Measurements from ENCODE around the gene PRELID3B. TPM values are rescaled to one million over a fixed set of nuclear protein-coding genes. Genes with fewer than 3 reads are reported as not detected.

Gene PRELID3B
- total RNA-seq, 1 donor from 2014 or later: 47.2 TPM

DNA sequence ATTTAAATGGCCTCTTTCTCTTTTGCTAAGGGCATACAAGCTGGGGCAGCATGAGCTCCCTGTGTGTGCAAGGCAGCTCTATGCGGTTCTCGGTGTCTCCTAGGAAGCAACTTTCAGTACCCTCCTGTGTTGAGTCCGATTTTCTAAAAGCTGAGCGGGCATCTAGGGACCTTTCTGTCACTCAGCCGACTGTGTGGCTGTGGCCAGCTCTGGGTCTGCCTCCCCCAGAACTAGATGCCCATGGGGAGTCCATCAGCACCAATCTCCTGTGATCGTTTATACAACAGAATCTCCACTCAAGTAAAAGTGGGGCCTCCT lies 54.1 kb downstream of the PRELID3B start:
- no peaks in the 10 kb centered on the region for H3K9me3 ChIP-seq
- DNase-seq: no peak
- no peak overlapping the region for H3K27ac ChIP-seq
- peaks cover 8% of the 10 kb centered on the region for H3K4me1 ChIP-seq
- peaks cover 76% of the 10 kb centered on the region for H3K36me3 ChIP-seq
- no peak overlapping the region for H3K4me3 ChIP-seq
- intact Hi-C loops (cut with DNase I): no loop called here
- TF ChIP-seq, protein P1, sequence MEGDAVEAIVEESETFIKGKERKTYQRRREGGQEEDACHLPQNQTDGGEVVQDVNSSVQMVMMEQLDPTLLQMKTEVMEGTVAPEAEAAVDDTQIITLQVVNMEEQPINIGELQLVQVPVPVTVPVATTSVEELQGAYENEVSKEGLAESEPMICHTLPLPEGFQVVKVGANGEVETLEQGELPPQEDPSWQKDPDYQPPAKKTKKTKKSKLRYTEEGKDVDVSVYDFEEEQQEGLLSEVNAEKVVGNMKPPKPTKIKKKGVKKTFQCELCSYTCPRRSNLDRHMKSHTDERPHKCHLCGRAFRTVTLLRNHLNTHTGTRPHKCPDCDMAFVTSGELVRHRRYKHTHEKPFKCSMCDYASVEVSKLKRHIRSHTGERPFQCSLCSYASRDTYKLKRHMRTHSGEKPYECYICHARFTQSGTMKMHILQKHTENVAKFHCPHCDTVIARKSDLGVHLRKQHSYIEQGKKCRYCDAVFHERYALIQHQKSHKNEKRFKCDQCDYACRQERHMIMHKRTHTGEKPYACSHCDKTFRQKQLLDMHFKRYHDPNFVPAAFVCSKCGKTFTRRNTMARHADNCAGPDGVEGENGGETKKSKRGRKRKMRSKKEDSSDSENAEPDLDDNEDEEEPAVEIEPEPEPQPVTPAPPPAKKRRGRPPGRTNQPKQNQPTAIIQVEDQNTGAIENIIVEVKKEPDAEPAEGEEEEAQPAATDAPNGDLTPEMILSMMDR (IDR thresholded peaks at IDR 0.05): no peak
- no peak for ATAC-seq
- H3K27me3 ChIP-seq: no peaks in the 10 kb centered on the region

DNA sequence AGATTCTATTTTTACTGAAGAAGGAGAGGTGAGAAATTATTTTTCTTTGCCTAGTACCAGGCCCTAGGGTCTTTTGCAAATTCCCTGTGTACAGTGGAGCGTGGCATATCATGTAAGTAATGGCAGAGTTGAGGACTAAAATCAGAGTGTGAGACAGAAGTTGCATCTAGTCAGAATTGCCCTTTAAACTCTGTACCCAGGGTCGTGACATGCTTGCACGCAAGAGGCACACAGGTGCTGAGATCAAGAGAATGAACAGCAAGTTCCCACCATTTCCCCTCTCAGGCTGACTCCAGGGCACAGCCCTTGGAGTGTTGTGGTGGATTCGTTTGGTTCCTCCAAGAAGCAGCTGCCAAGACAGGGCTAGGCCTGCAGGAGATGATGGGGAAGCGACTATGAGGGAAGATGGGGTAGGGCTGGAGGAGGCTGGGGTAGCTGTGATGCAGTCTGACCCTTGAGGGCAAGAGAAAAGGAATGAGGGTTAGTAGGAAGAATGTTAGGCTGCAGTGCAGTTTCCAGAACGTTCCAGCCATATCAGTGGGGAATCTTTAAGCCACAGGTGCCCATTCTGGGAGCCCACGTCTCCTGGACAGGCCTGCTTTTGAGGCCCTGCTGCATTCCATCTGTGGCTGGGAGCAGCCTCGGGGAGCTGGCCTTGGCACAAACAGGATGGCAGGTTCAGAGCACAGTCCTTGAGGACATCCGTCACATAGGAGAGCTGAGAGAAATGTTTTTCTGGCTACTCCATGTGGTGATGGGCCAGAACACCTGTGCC lies 54.6 kb downstream of the PRELID3B start:
- Histone ChIP-seq H3K36me3 (peaks cover 70% of the 10 kb centered on the region), H3K27me3 (no peaks in the 10 kb centered on the region), H3K4me3 (no peak overlapping the region), H3K9me3 (no peaks in the 10 kb centered on the region), H3K4me1 (peaks cover 12% of the 10 kb centered on the region), H3K27ac (no peak overlapping the region)
- DNase-seq (no peak), ATAC-seq (no peak)
- intact Hi-C loops (cut with DNase I): no loop called here
- TF ChIP-seq, protein P1 (IDR thresholded peaks at IDR 0.05): no peak

DNA sequence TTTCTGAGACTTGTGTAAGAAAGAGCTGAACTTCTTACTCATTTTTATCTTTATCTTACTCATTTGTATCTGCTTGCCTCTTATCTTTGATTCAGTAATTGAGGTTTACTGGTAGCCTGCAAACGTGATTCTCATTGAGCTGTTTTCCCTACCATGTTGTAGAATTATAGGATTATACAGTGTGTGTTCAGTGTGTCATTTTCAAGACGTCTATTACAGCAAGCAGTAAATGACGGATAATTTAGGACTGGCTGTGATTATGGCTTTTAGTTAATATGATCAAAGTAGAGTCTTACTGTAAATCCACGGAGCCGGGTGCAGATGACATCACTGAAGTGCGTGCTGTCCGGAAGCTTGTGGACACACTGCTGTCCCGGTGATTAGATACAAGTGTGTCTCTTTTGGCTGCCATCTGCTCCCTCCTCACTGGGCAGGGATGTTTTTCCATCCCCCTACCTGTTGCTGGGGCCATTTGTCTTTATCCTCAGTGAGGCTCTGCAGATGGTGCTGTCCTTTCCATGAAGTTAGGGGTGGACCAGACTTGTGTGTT lies 55.5 kb downstream of the PRELID3B start:
- Histone ChIP-seq H3K4me1 (peaks cover 21% of the 10 kb centered on the region), H3K27me3 (no peaks in the 10 kb centered on the region), H3K9me3 (no peaks in the 10 kb centered on the region), H3K36me3 (peaks cover 61% of the 10 kb centered on the region), H3K4me3 (no peak overlapping the region), H3K27ac (no peak overlapping the region)
- ATAC-seq (no peak), DNase-seq (no peak)
- TF ChIP-seq, protein P1 (IDR thresholded peaks at IDR 0.05): no peak
- intact Hi-C loops (cut with DNase I): no loop called here

DNA sequence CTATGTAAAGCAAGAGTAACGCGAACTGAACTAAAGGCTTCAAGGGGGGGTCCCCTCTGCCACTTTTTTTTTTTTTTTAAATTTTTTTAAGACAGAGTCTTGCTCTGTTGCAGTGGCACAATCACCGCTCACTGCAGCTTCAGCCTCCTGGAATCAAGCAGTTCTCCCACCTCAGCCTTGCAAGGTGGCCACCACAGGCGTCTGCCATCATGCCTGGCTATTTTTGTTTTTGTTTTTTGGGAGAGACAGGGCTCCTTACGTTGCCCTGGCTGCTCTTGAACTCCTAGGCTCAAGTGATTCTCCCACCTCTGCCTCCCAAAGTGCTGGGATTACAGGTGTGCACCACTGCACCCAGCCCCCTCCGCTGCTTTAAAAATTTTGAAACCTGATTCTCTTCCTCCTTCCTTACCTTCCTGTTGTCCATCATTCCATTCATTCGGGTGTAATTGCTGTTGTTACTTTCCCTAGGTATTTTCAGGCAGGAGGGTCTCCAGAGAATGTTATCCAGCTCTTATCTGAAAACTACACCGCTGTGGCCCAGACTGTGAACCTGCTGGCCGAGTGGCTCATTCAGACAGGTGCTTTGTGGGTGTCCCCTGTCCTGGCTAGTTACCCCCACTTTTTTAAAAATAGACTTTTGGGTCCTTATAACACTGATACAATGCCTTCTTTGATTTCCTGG lies 56.2 kb downstream of the PRELID3B start:
- no peak overlapping the region for H3K4me3 ChIP-seq
- TF ChIP-seq, protein P1 (IDR thresholded peaks at IDR 0.05): no peak
- no peaks in the 10 kb centered on the region for H3K27me3 ChIP-seq
- no peaks in the 10 kb centered on the region for H3K9me3 ChIP-seq
- no peak overlapping the region for H3K27ac ChIP-seq
- intact Hi-C loops (cut with DNase I): no loop called here
- peaks cover 55% of the 10 kb centered on the region for H3K36me3 ChIP-seq
- DNase-seq (no peak), ATAC-seq (no peak)
- H3K4me1 ChIP-seq: peaks cover 24% of the 10 kb centered on the region

DNA sequence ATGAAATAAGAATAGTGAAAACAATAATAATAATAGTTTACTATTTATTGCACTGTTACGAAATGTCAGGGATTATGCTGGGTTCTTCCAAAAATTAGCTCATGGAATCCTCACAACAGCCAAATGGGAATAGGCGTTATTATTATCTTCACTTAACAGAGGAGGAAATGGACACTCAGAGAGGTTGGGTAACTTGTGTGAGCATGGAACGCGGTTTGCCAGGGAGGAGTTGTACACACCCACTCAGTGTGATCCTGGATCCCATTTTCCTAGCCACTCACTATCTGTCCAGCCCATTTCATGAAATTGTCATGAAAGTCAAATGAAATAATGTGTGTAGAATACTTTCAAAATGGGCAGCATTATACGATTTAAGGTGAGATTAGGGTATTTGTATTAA lies 56.9 kb downstream of the PRELID3B start:
- intact Hi-C loops (cut with DNase I): no loop called here

More for the DNA sequence above, 56.9 kb downstream of the PRELID3B start:
- Histone ChIP-seq H3K4me3 (no peak overlapping the region), H3K9me3 (no peaks in the 10 kb centered on the region), H3K4me1 (peaks cover 24% of the 10 kb centered on the region), H3K36me3 (peaks cover 47% of the 10 kb centered on the region), H3K27ac (no peak overlapping the region), H3K27me3 (no peaks in the 10 kb centered on the region)
- DNase-seq (no peak), ATAC-seq (no peak)
- TF ChIP-seq, protein P1 (IDR thresholded peaks at IDR 0.05): no peak
